ENCODE measurements around the gene CELF4. TPM values are rescaled to one million over a fixed set of nuclear protein-coding genes. Genes with fewer than 3 reads are reported as not detected.
"Not testable (repeated sequence)": the region's sequence is repeated elsewhere in the genome, so short reads cannot be mapped to it uniquely, and the experiment has no call there.

The CELF4 gene
- total RNA-seq, 1 experiment from 2014 or later: not detected

- in situ Hi-C loops (cut with HindIII; ENCODE audit: low pct_unique_long_range_greater_than_20kb, low sequenced_read_pairs): no loop called here
Observed at GRCh38 chr18:37368110-37368954, 197.3 kb downstream of the CELF4 start.

GRCh38 chr18:37364237-37364636 is 201.4 kb downstream of the CELF4 start:
- no peak for DNase-seq (ENCODE audit: low read depth)
- in situ Hi-C loops (cut with HindIII; ENCODE audit: low pct_unique_long_range_greater_than_20kb, low sequenced_read_pairs): no loop called here

More at GRCh38 chr18:37368110-37368954, 197.3 kb downstream of the CELF4 start:
- DNase-seq (ENCODE audit: low read depth): no peak

GRCh38 chr18:37362158-37362890 is 203.3 kb downstream of the CELF4 start:
- in situ Hi-C loops (cut with HindIII; ENCODE audit: low pct_unique_long_range_greater_than_20kb, low sequenced_read_pairs): no loop called here

GRCh38 chr18:37361335-37362157 is 204.1 kb downstream of the CELF4 start:
- DNase-seq (ENCODE audit: low read depth): no peak
- in situ Hi-C loops (cut with HindIII; ENCODE audit: low pct_unique_long_range_greater_than_20kb, low sequenced_read_pairs): no loop called here

More at GRCh38 chr18:37362158-37362890, 203.3 kb downstream of the CELF4 start:
- DNase-seq (ENCODE audit: low read depth): no peak

- in situ Hi-C loops (cut with HindIII; ENCODE audit: low pct_unique_long_range_greater_than_20kb, low sequenced_read_pairs): not testable (repeated sequence)
Observed at GRCh38 chr18:37358061-37358460, 207.5 kb downstream of the CELF4 start.

GRCh38 chr18:37355772-37356171 is 209.8 kb downstream of the CELF4 start:
- in situ Hi-C loops (cut with HindIII; ENCODE audit: low pct_unique_long_range_greater_than_20kb, low sequenced_read_pairs): no loop called here
- DNase-seq (ENCODE audit: low read depth): no peak

More at GRCh38 chr18:37358061-37358460, 207.5 kb downstream of the CELF4 start:
- not testable (repeated sequence) for DNase-seq (ENCODE audit: low read depth)

- DNase-seq (ENCODE audit: low read depth): no peak
- in situ Hi-C loops (cut with HindIII; ENCODE audit: low pct_unique_long_range_greater_than_20kb, low sequenced_read_pairs): no loop called here
Observed at GRCh38 chr18:37351110-37351509, 214.5 kb downstream of the CELF4 start.

- in situ Hi-C loops (cut with HindIII; ENCODE audit: low pct_unique_long_range_greater_than_20kb, low sequenced_read_pairs): no loop called here
Observed at GRCh38 chr18:37348729-37349128, 216.9 kb downstream of the CELF4 start.

GRCh38 chr18:37346048-37346447 is 219.6 kb downstream of the CELF4 start:
- no peak for DNase-seq (ENCODE audit: low read depth)
- in situ Hi-C loops (cut with HindIII; ENCODE audit: low pct_unique_long_range_greater_than_20kb, low sequenced_read_pairs): no loop called here

More at GRCh38 chr18:37348729-37349128, 216.9 kb downstream of the CELF4 start:
- DNase-seq (ENCODE audit: low read depth): no peak

GRCh38 chr18:37343542-37343851 is 222.1 kb downstream of the CELF4 start:
- DNase-seq (ENCODE audit: low read depth): no peak
- in situ Hi-C loops (cut with HindIII; ENCODE audit: low pct_unique_long_range_greater_than_20kb, low sequenced_read_pairs): no loop called here

- no peak for DNase-seq (ENCODE audit: low read depth)
- in situ Hi-C loops (cut with HindIII; ENCODE audit: low pct_unique_long_range_greater_than_20kb, low sequenced_read_pairs): no loop called here
Observed at GRCh38 chr18:37341473-37342086, 224.0 kb downstream of the CELF4 start.

GRCh38 chr18:37341016-37341415 is 224.6 kb downstream of the CELF4 start:
- in situ Hi-C loops (cut with HindIII; ENCODE audit: low pct_unique_long_range_greater_than_20kb, low sequenced_read_pairs): no loop called here
- DNase-seq (ENCODE audit: low read depth): no peak

GRCh38 chr18:37339701-37340215 is 225.8 kb downstream of the CELF4 start:
- in situ Hi-C loops (cut with HindIII; ENCODE audit: low pct_unique_long_range_greater_than_20kb, low sequenced_read_pairs): no loop called here
- DNase-seq (ENCODE audit: low read depth): no peak

- in situ Hi-C loops (cut with HindIII; ENCODE audit: low pct_unique_long_range_greater_than_20kb, low sequenced_read_pairs): no loop called here
- DNase-seq (ENCODE audit: low read depth): no peak
Observed at GRCh38 chr18:37336568-37337285, 228.9 kb downstream of the CELF4 start.

- in situ Hi-C loops (cut with HindIII; ENCODE audit: low pct_unique_long_range_greater_than_20kb, low sequenced_read_pairs): no loop called here
- no peak for DNase-seq (ENCODE audit: low read depth)
Observed at GRCh38 chr18:37335409-37335736, 230.2 kb downstream of the CELF4 start.

- in situ Hi-C loops (cut with HindIII; ENCODE audit: low pct_unique_long_range_greater_than_20kb, low sequenced_read_pairs): no loop called here
- DNase-seq (ENCODE audit: low read depth): no peak
Observed at GRCh38 chr18:37334631-37335408, 230.8 kb downstream of the CELF4 start.

All from Caki2 (cell line).